ENCODE results near the gene C11orf68. TPM values are rescaled to one million over a fixed set of nuclear protein-coding genes. Genes with fewer than 3 reads are reported as not detected.
A peak's percentile ranks its signal among the peaks of the same experiment; 100 is the strongest.

The C11orf68 gene
- total and polyA plus RNA-seq, 9 of the 15 experiments (the other 6 are each of a cell fraction or from before 2014, with no cell fraction given): 3.6 to 35.9 (median 12.8) TPM

GRCh38 chr11:65873318-65874156 lies 45.3 kb downstream of the C11orf68 start (continued):
- TF ChIP-seq TAF9B (IDR thresholded peaks at IDR 0.05; ENCODE audit: partially characterized antibody) (no peak), KLF1 (tag; IDR thresholded peaks at IDR 0.05) (peak; percentile 84; the same call in 1 of the 2 replicates), ZNF239 (CRISPR knock-in tag; IDR thresholded peaks at IDR 0.05) (no peak), ZNF318 (IDR thresholded peaks at IDR 0.05; ENCODE audit: borderline replicate concordance in 1 of 2, low read depth in 1 of 2) (no peak), ZNF408 (CRISPR knock-in tag; IDR thresholded peaks at IDR 0.05; ENCODE audit: low read depth) (no peak), CCNT2 (IDR thresholded peaks at IDR 0.05; ENCODE audit: borderline replicate concordance, extremely low read depth, insufficient read length, low read depth, low read length) (peak; percentile 75)
- TF ChIP-seq, protein P1, sequence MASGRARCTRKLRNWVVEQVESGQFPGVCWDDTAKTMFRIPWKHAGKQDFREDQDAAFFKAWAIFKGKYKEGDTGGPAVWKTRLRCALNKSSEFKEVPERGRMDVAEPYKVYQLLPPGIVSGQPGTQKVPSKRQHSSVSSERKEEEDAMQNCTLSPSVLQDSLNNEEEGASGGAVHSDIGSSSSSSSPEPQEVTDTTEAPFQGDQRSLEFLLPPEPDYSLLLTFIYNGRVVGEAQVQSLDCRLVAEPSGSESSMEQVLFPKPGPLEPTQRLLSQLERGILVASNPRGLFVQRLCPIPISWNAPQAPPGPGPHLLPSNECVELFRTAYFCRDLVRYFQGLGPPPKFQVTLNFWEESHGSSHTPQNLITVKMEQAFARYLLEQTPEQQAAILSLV (tag; IDR thresholded peaks at IDR 0.05): no peak
- TF ChIP-seq, protein P2, sequence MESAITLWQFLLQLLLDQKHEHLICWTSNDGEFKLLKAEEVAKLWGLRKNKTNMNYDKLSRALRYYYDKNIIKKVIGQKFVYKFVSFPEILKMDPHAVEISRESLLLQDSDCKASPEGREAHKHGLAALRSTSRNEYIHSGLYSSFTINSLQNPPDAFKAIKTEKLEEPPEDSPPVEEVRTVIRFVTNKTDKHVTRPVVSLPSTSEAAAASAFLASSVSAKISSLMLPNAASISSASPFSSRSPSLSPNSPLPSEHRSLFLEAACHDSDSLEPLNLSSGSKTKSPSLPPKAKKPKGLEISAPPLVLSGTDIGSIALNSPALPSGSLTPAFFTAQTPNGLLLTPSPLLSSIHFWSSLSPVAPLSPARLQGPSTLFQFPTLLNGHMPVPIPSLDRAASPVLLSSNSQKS (CRISPR knock-in tag; IDR thresholded peaks at IDR 0.05): no peak
- TF ChIP-seq, protein P3, sequence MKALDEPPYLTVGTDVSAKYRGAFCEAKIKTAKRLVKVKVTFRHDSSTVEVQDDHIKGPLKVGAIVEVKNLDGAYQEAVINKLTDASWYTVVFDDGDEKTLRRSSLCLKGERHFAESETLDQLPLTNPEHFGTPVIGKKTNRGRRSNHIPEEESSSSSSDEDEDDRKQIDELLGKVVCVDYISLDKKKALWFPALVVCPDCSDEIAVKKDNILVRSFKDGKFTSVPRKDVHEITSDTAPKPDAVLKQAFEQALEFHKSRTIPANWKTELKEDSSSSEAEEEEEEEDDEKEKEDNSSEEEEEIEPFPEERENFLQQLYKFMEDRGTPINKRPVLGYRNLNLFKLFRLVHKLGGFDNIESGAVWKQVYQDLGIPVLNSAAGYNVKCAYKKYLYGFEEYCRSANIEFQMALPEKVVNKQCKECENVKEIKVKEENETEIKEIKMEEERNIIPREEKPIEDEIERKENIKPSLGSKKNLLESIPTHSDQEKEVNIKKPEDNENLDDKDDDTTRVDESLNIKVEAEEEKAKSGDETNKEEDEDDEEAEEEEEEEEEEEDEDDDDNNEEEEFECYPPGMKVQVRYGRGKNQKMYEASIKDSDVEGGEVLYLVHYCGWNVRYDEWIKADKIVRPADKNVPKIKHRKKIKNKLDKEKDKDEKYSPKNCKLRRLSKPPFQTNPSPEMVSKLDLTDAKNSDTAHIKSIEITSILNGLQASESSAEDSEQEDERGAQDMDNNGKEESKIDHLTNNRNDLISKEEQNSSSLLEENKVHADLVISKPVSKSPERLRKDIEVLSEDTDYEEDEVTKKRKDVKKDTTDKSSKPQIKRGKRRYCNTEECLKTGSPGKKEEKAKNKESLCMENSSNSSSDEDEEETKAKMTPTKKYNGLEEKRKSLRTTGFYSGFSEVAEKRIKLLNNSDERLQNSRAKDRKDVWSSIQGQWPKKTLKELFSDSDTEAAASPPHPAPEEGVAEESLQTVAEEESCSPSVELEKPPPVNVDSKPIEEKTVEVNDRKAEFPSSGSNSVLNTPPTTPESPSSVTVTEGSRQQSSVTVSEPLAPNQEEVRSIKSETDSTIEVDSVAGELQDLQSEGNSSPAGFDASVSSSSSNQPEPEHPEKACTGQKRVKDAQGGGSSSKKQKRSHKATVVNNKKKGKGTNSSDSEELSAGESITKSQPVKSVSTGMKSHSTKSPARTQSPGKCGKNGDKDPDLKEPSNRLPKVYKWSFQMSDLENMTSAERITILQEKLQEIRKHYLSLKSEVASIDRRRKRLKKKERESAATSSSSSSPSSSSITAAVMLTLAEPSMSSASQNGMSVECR (CRISPR knock-in tag; IDR thresholded peaks at IDR 0.05): peak; percentile 85
